ENCODE measurements around the gene KRT38. TPM values are rescaled to one million over a fixed set of nuclear protein-coding genes. Genes with fewer than 3 reads are reported as not detected.

The KRT38 gene
- total and polyA plus RNA-seq, 4 donors, result not detected

DNA sequence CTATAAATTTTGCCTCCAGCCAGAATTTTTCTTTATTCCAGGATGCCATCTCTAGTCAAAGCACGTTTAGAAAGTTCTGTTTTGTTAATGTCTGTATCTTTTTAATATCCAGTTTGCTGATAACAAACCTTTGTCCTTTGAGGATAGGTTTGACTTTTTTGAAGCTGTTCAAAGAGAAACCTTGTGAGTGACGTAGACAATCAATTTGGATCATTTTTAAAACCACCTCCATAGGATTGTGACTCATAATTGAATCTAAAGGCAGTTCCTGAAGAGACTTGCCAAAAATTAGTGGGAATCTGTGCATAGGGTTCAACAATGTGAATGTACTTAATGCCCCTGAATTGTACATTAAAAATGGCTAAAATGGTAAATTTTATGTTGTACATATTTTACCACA is 49.2 kb downstream of the KRT38 start:
- no peak overlapping the region for H3K27ac ChIP-seq (ENCODE audit: low read depth in 1 of 2, low read length in 2 of 2)
- intact Hi-C loops (cut with DNase I), result no loop called here
- H3K4me1 ChIP-seq (ENCODE audit: control insufficient read depth in 1 of 2, insufficient read depth in 2 of 2, low read length in 2 of 2), result no peaks in the 10 kb centered on the region
- DNase-seq (no peak), ATAC-seq (ENCODE audit: low FRiP score) (no peak)
- H3K36me3 ChIP-seq (ENCODE audit: control insufficient read depth in 1 of 2, insufficient read depth in 2 of 2, low read length in 1 of 2), result no peaks in the 10 kb centered on the region
- H3K4me3 ChIP-seq (ENCODE audit: low read length in 2 of 2), result no peak overlapping the region
- WGBS, 2 donors, result 45 to 48% methylated on average over 2 of the region's 2 CpGs
- H3K9me3 ChIP-seq (ENCODE audit: control insufficient read depth, low read length), result peaks cover 4% of the 10 kb centered on the region
- no peaks in the 10 kb centered on the region for H3K27me3 ChIP-seq (ENCODE audit: control insufficient read depth in 1 of 2, insufficient read depth in 2 of 2, low read length in 1 of 2)

- no peak for DNase-seq
- H3K4me3 ChIP-seq (ENCODE audit: low read length in 2 of 2), result no peak overlapping the region
- H3K27ac ChIP-seq (ENCODE audit: low read depth in 1 of 2, low read length in 2 of 2), result no peak overlapping the region
- peaks cover 4% of the 10 kb centered on the region for H3K9me3 ChIP-seq (ENCODE audit: control insufficient read depth, low read length)
- H3K27me3 ChIP-seq (ENCODE audit: control insufficient read depth in 1 of 2, insufficient read depth in 2 of 2, low read length in 1 of 2), result no peaks in the 10 kb centered on the region
- no peaks in the 10 kb centered on the region for H3K36me3 ChIP-seq (ENCODE audit: control insufficient read depth in 1 of 2, insufficient read depth in 2 of 2, low read length in 1 of 2)
- intact Hi-C loops (cut with DNase I), result no loop called here
- WGBS, 2 donors, result 46 to 47% methylated on average over 7 of the region's 7 CpGs
- no peak for ATAC-seq (ENCODE audit: low FRiP score)
- no peaks in the 10 kb centered on the region for H3K4me1 ChIP-seq (ENCODE audit: control insufficient read depth in 1 of 2, insufficient read depth in 2 of 2, low read length in 2 of 2)
Measured at GRCh38 chr17:41390411-41390938, 50.3 kb downstream of the KRT38 start.

GRCh38 chr17:41387670-41388069 is 53.1 kb downstream of the KRT38 start:
- Histone ChIP-seq H3K27ac (ENCODE audit: low read depth in 1 of 2, low read length in 2 of 2) (no peak overlapping the region), H3K9me3 (ENCODE audit: control insufficient read depth, low read length) (peaks cover 4% of the 10 kb centered on the region), H3K4me3 (ENCODE audit: low read length in 2 of 2) (no peak overlapping the region), H3K27me3 (ENCODE audit: control insufficient read depth in 1 of 2, insufficient read depth in 2 of 2, low read length in 1 of 2) (no peaks in the 10 kb centered on the region), H3K36me3 (ENCODE audit: control insufficient read depth in 1 of 2, insufficient read depth in 2 of 2, low read length in 1 of 2) (no peaks in the 10 kb centered on the region), H3K4me1 (ENCODE audit: control insufficient read depth in 1 of 2, insufficient read depth in 2 of 2, low read length in 2 of 2) (no peaks in the 10 kb centered on the region)
- ATAC-seq (ENCODE audit: low FRiP score) (no peak), DNase-seq (no peak)
- intact Hi-C loops (cut with DNase I), result no loop called here
- WGBS, 2 donors, result 60 to 64% methylated on average over 4 of the region's 4 CpGs

DNA sequence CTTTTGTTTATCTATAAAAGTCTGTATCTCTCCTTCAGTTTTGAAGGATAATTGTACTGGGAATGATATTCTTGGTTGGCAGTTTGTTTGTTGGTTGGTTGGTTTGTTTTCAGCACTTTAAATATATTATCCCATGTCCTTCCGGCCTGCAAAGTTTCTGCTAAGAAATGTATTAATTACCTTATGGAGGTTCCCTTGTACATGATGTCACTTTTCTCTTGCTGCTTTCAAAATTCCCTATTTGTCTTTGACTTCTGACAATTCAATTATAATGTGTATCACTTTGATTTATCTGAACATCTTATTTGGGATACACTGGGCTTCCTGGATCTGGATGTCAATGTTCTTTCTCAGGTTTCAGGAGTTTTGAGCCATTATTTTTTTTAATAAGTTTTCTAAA is 54.6 kb downstream of the KRT38 start:
- H3K4me1 ChIP-seq (ENCODE audit: control insufficient read depth in 1 of 2, insufficient read depth in 2 of 2, low read length in 2 of 2), result no peaks in the 10 kb centered on the region
- ATAC-seq (ENCODE audit: low FRiP score), result no peak
- no peak overlapping the region for H3K27ac ChIP-seq (ENCODE audit: low read depth in 1 of 2, low read length in 2 of 2)
- no peaks in the 10 kb centered on the region for H3K36me3 ChIP-seq (ENCODE audit: control insufficient read depth in 1 of 2, insufficient read depth in 2 of 2, low read length in 1 of 2)
- no peaks in the 10 kb centered on the region for H3K27me3 ChIP-seq (ENCODE audit: control insufficient read depth in 1 of 2, insufficient read depth in 2 of 2, low read length in 1 of 2)
- peaks cover 4% of the 10 kb centered on the region for H3K9me3 ChIP-seq (ENCODE audit: control insufficient read depth, low read length)
- WGBS, 2 donors, result 95 to 97% methylated on average over 1 of the region's 1 CpG
- DNase-seq, result no peak
- intact Hi-C loops (cut with DNase I), result no loop called here
- H3K4me3 ChIP-seq (ENCODE audit: low read length in 2 of 2), result no peak overlapping the region

Other genes starting within 250 kb of the KRT38 start
- not detected for gene KRTAP9-2, start 214.3 kb downstream of the KRT38 start, total RNA-seq
- gene KRTAP9-2, start 214.3 kb downstream of the KRT38 start, polyA plus RNA-seq, result not detected
- not detected for gene KRTAP9-3, start 208.5 kb downstream of the KRT38 start, total RNA-seq
- not detected for gene KRTAP9-3, start 208.5 kb downstream of the KRT38 start, polyA plus RNA-seq
- not detected for gene KRTAP9-8, start 203.0 kb downstream of the KRT38 start, total RNA-seq
- not detected for gene KRTAP9-8, start 203.0 kb downstream of the KRT38 start, polyA plus RNA-seq
- not detected for gene KRTAP9-4, start 191.3 kb downstream of the KRT38 start, total RNA-seq
- gene KRTAP9-4, start 191.3 kb downstream of the KRT38 start, polyA plus RNA-seq, result under 1 TPM in 1 of 2 donors, not detected in 1; 0.75 TPM
- not detected for gene KRTAP9-9, start 185.6 kb downstream of the KRT38 start, total RNA-seq
- gene KRTAP9-9, start 185.6 kb downstream of the KRT38 start, polyA plus RNA-seq, result not detected
- gene KRTAP9-6, start 175.6 kb downstream of the KRT38 start, total RNA-seq, result not detected
- gene KRTAP9-6, start 175.6 kb downstream of the KRT38 start, polyA plus RNA-seq, result not detected
- gene KRTAP9-7, start 165.3 kb downstream of the KRT38 start, total RNA-seq, result not detected
- not detected for gene KRTAP9-7, start 165.3 kb downstream of the KRT38 start, polyA plus RNA-seq
- not detected for gene KRTAP29-1, start 138.1 kb downstream of the KRT38 start, total RNA-seq
- not detected for gene KRTAP29-1, start 138.1 kb downstream of the KRT38 start, polyA plus RNA-seq
- not detected for gene KRTAP16-1, start 131.7 kb downstream of the KRT38 start, total RNA-seq
- not detected for gene KRTAP16-1, start 131.7 kb downstream of the KRT38 start, polyA plus RNA-seq
- gene KRTAP17-1, start 125.3 kb downstream of the KRT38 start, total RNA-seq, result not detected
- not detected for gene KRTAP17-1, start 125.3 kb downstream of the KRT38 start, polyA plus RNA-seq
- not detected for gene KRT33A, start 90.2 kb downstream of the KRT38 start, total RNA-seq
- gene KRT33A, start 90.2 kb downstream of the KRT38 start, polyA plus RNA-seq, result not detected
- not detected for gene KRT33B, start 71.2 kb downstream of the KRT38 start, total RNA-seq
- gene KRT33B, start 71.2 kb downstream of the KRT38 start, polyA plus RNA-seq, result not detected
- gene KRT34, start 58.7 kb downstream of the KRT38 start, total RNA-seq, result not detected
- gene KRT34, start 58.7 kb downstream of the KRT38 start, polyA plus RNA-seq, result not detected
- not detected for gene KRT31, start 43.4 kb downstream of the KRT38 start, total RNA-seq
- not detected for gene KRT31, start 43.4 kb downstream of the KRT38 start, polyA plus RNA-seq
- gene KRT37, start 16.4 kb downstream of the KRT38 start, total RNA-seq, result not detected
- gene KRT37, start 16.4 kb downstream of the KRT38 start, polyA plus RNA-seq, result not detected
- gene KRT32, start 26.4 kb upstream of the KRT38 start, total RNA-seq, result not detected
- gene KRT32, start 26.4 kb upstream of the KRT38 start, polyA plus RNA-seq, result not detected
- not detected for gene KRT35, start 40.2 kb upstream of the KRT38 start, total RNA-seq
- gene KRT35, start 40.2 kb upstream of the KRT38 start, polyA plus RNA-seq, result not detected
- not detected for gene KRT36, start 48.9 kb upstream of the KRT38 start, total RNA-seq
- under 1 TPM in 1 of 2 donors, not detected in 1; 0.50 TPM for gene KRT36, start 48.9 kb upstream of the KRT38 start, polyA plus RNA-seq
- not detected for gene KRT13, start 64.6 kb upstream of the KRT38 start, total RNA-seq
- 10 to 100 TPM; 11.4 to 38.3 TPM for gene KRT13, start 64.6 kb upstream of the KRT38 start, polyA plus RNA-seq
- not detected for gene KRT15, start 77.9 kb upstream of the KRT38 start, total RNA-seq
- gene KRT15, start 77.9 kb upstream of the KRT38 start, polyA plus RNA-seq, result 1 to 10 TPM in 1 of 2 donors, under 1 TPM in 1; 0.56 to 1.9 TPM
- gene KRT19, start 87.3 kb upstream of the KRT38 start, total RNA-seq, result 1 to 10 TPM; 1.3 to 5.7 TPM
- gene KRT19, start 87.3 kb upstream of the KRT38 start, polyA plus RNA-seq, result 100 to 1,000 TPM in 1 of 2 donors, 1 to 10 TPM in 1; 3.1 to 135 TPM
- not detected for gene KRT9, start 131.1 kb upstream of the KRT38 start, total RNA-seq
- under 1 TPM in 1 of 2 donors, not detected in 1; 0.18 TPM for gene KRT9, start 131.1 kb upstream of the KRT38 start, polyA plus RNA-seq
- 1 to 10 TPM in 1 of 2 donors, under 1 TPM in 1; 0.30 to 1.2 TPM for gene KRT14, start 145.9 kb upstream of the KRT38 start, total RNA-seq
- gene KRT14, start 145.9 kb upstream of the KRT38 start, polyA plus RNA-seq, result 10 to 100 TPM in 1 of 2 donors, 1 to 10 TPM in 1; 4.4 to 46.7 TPM
- gene KRT16, start 171.8 kb upstream of the KRT38 start, total RNA-seq, result under 1 TPM; 0.30 to 0.65 TPM
- 10 to 100 TPM in 1 of 2 donors, 1 to 10 TPM in 1; 6.9 to 15.7 TPM for gene KRT16, start 171.8 kb upstream of the KRT38 start, polyA plus RNA-seq
- 1 to 10 TPM; 3.8 to 5.5 TPM for gene KRT17, start 183.6 kb upstream of the KRT38 start, total RNA-seq
- gene KRT17, start 183.6 kb upstream of the KRT38 start, polyA plus RNA-seq, result 100 to 1,000 TPM in 1 of 2 donors, 10 to 100 TPM in 1; 33.2 to 126 TPM
- 100 to 1,000 TPM; 582 to 726 TPM for gene EIF1, start 247.9 kb upstream of the KRT38 start, total RNA-seq
- gene EIF1, start 247.9 kb upstream of the KRT38 start, polyA plus RNA-seq, result 100 to 1,000 TPM; 372 to 801 TPM

Data from aorta (tissue), 5 donors.